Glutamatergic neuron (in vitro differentiated cells): ENCODE data around the gene EVL. TPM values are rescaled to one million over a fixed set of nuclear protein-coding genes. Genes with fewer than 3 reads are reported as not detected.

Experiments used
- DNase-seq: peaks from one replicate; pipeline ENCODE4 v3.0.0; 2022
- H3K27ac Mint-ChIP-seq: one replicate; pipeline ENCODE4 v1.8.0; 2020; ENCODE audit warnings: mild to moderate bottlenecking, mixed read lengths, inconsistent platforms; ENCODE audit not compliant: unreplicated experiment
- H3K27me3 Mint-ChIP-seq: one replicate; pipeline ENCODE4 v1.8.0; 2020; ENCODE audit warnings: mild to moderate bottlenecking, moderate library complexity, mixed read lengths, inconsistent platforms; ENCODE audit not compliant: unreplicated experiment
- H3K36me3 Mint-ChIP-seq: one replicate; pipeline ENCODE4 v1.8.0; 2020; ENCODE audit warnings: mild to moderate bottlenecking, mixed read lengths, inconsistent platforms; ENCODE audit not compliant: unreplicated experiment
- H3K4me1 Mint-ChIP-seq: one replicate; pipeline ENCODE4 v1.8.0; 2020; ENCODE audit warnings: mild to moderate bottlenecking, low read depth, mixed read lengths, inconsistent platforms; ENCODE audit not compliant: unreplicated experiment
- H3K4me3 Mint-ChIP-seq: one replicate; pipeline ENCODE4 v1.8.0; 2020; ENCODE audit warnings: mild to moderate bottlenecking, mixed read lengths, inconsistent platforms; ENCODE audit not compliant: unreplicated experiment
- H3K9me3 Mint-ChIP-seq: one replicate; pipeline ENCODE4 v1.8.0; 2020; ENCODE audit warnings: mild to moderate bottlenecking, moderate library complexity, mixed read lengths, inconsistent platforms; ENCODE audit not compliant: unreplicated experiment
- total RNA-seq: library from RNA; stranded (reverse); fragmentation: NEBNext Ultra II Directional; extraction: Animal tissue kit (Norgen Biotek cat#: 25700); gene quantifications from one replicate; pipeline ENCODE4 v1.2.1, GENCODE V29; 2021; ENCODE audit not compliant: unreplicated experiment
- TF ChIP-seq, protein P1 (sequence below): fragments of 200-600 bp; sonication (generic); IDR thresholded peaks from one replicate; pipeline ENCODE4 v1.5.0; 2021; ENCODE audit not compliant: partially characterized antibody, unreplicated experiment

EVL gene
- total RNA-seq, 1 donor from 2014 or later: 381 TPM

DNA sequence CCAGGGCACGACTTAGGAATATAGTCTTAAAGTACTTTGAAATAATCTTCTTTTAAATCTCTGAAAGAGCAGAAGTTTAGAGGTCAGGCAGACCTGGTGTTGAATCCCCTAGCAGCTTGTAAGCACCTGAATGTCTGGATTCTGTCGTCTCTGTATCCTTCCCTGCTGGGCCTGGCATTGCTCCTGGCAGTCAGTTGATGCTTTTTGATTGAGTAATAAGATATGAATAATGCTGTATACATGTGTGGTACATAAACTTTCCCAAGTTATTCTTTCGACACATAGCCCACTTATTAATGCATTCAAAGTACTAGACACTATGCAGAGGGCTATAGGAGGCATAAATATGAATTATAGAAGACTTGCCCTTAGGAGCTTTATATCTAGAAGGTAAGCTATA lies 31.4 kb downstream of the EVL start:
- no peak for DNase-seq
- Mint-ChIP-seq H3K36me3 (no peaks in the 10 kb centered on the region), H3K27me3 (peaks cover 5% of the 10 kb centered on the region), H3K4me1 (no peaks in the 10 kb centered on the region), H3K4me3 (no peak overlapping the region), H3K9me3 (no peaks in the 10 kb centered on the region), H3K27ac (no peak overlapping the region)
- TF ChIP-seq, protein P1, sequence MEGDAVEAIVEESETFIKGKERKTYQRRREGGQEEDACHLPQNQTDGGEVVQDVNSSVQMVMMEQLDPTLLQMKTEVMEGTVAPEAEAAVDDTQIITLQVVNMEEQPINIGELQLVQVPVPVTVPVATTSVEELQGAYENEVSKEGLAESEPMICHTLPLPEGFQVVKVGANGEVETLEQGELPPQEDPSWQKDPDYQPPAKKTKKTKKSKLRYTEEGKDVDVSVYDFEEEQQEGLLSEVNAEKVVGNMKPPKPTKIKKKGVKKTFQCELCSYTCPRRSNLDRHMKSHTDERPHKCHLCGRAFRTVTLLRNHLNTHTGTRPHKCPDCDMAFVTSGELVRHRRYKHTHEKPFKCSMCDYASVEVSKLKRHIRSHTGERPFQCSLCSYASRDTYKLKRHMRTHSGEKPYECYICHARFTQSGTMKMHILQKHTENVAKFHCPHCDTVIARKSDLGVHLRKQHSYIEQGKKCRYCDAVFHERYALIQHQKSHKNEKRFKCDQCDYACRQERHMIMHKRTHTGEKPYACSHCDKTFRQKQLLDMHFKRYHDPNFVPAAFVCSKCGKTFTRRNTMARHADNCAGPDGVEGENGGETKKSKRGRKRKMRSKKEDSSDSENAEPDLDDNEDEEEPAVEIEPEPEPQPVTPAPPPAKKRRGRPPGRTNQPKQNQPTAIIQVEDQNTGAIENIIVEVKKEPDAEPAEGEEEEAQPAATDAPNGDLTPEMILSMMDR: no peak

DNA sequence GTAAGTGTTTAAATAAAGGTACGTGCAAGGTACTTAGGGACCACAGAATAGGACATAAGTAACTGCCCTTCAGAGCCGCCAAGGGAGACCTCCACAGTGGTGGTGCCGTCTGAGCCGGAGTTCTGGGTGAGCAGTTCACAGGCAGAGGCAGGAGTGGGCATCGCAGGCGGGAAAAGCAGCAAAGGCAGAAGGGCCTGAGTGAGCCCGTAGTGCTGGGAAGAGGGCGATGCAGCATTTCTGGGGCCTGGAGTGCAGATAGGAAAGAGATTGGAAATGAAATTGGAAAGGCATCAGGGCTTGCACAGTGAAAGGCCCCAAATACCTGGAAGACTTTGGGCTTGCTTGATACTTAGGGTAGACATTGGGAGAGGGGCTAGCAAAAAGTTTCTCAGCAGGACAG lies 32.9 kb downstream of the EVL start:
- H3K4me3 Mint-ChIP-seq: no peak overlapping the region
- H3K9me3 Mint-ChIP-seq: no peaks in the 10 kb centered on the region
- peaks cover 5% of the 10 kb centered on the region for H3K27me3 Mint-ChIP-seq
- H3K4me1 Mint-ChIP-seq: peaks cover 2% of the 10 kb centered on the region
- peak overlapping the region; percentile 44 for H3K27ac Mint-ChIP-seq
- DNase-seq: no peak
- TF ChIP-seq, protein P1: no peak
- H3K36me3 Mint-ChIP-seq: no peaks in the 10 kb centered on the region

DNA sequence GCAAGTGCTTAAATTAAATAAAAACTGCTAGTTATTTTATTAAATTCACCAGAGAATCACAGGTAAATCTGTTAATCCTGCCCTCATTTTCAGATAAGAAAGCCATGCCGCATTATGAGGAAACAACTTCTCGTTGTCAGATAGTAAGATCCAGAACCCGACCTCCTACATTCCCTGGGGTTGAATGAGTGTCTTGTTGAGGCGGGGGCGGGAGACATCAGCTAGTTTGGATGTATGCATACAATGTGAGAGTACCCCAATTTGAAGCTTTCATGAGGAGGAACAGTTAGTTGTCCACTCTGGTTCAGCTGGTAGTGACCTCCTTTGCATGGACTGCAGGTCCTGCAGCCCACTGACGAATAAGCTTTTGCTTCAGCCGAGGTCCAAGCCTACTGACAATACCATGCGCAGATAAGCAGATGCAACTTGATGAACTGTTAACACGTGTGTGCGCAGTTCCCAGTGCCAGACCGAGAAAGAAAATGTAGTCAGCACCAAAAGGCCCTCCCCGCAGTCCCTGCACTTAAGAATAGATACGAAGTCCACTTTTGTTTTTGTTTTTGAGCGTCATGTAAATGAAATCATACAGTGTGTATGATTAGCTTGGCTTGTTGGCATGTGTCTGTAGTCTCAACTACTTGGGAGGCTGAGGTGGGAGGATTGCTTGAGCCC lies 34.9 kb downstream of the EVL start:
- Mint-ChIP-seq H3K4me1 (peaks cover 8% of the 10 kb centered on the region), H3K27ac (peak overlapping the region; percentile 48), H3K9me3 (peaks cover 3% of the 10 kb centered on the region), H3K4me3 (no peak overlapping the region), H3K27me3 (peaks cover 5% of the 10 kb centered on the region), H3K36me3 (no peaks in the 10 kb centered on the region)
- no peak for DNase-seq
- TF ChIP-seq, protein P1: no peak

DNA sequence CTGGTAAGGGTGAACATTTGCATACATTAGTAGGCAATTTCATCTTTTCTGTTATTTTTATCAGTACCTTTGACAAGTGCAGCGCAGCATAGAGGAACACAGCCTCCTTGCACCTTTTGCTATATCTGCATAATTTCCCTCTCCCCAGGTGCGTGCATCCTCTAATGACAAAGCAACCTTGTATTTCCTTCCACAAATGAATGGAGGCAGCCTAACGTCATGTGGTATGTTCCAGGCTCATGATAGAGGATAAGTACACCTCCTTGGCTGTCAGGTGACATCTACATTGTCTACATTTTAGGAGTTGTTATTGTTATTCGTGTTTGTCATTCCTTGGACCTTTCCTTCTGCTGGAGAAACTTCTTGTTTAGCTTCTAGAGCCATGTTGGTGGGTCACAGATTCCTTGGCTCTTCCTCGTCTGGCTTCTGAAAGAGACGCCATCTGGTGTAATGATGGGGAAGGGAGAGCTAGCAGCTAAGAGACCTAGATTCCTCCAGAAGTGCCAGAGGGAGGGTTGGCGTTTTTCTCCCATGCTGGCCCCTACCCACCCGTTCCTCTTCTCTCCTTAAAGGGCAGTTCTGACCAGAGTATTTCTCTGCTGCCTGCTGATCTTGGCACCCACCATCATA lies 37.0 kb downstream of the EVL start:
- no peak overlapping the region for H3K27ac Mint-ChIP-seq
- H3K27me3 Mint-ChIP-seq: peaks cover 5% of the 10 kb centered on the region
- H3K9me3 Mint-ChIP-seq: peaks cover 6% of the 10 kb centered on the region
- DNase-seq: no peak
- H3K4me3 Mint-ChIP-seq: no peak overlapping the region
- TF ChIP-seq, protein P1: no peak
- no peaks in the 10 kb centered on the region for H3K36me3 Mint-ChIP-seq
- peaks cover 8% of the 10 kb centered on the region for H3K4me1 Mint-ChIP-seq

DNA sequence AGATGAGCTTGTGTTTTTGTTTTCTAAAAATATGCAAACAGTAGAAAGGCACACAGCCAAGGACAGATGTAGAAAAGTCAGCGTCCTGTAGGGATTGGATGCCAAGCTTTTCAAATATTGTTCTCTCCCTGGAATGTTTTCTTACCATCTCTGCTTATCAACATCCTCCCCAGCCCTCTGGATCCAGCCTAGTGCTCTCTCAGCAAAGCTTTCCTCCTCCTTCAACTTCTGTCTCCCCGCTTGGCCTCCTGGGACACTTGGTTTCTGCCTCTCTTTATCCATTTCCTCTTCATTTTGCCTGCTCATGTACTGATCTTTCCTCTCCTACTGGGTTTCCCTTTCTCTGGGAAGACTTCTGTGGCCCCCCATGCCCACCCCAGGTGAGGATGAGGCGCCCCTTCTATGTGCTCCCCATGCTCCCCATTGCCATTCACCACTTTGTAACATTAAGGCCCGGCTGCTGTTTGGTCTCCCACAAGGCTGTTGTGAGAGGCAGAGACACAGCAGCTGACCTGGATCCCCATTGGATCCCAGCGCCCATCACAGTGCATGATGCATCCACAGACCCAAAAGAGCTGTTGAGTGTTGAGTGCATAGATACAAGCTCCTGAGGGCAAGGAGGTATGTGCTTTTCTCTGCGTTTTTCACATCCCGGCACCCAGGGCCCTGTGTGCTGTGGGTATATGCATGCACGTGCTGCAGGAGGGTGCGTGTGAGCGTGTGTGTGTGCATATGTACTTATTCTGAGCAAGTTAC lies 38.2 kb downstream of the EVL start:
- Mint-ChIP-seq H3K27me3 (peaks cover 8% of the 10 kb centered on the region), H3K27ac (no peak overlapping the region), H3K36me3 (no peaks in the 10 kb centered on the region), H3K9me3 (peaks cover 8% of the 10 kb centered on the region), H3K4me1 (peaks cover 13% of the 10 kb centered on the region), H3K4me3 (no peak overlapping the region)
- TF ChIP-seq, protein P1: no peak
- DNase-seq: no peak
